ENCODE results near the gene GBX2.

Gene GBX2

GRCh38 chr2:236162031-236162845, 5.9 kb downstream of the GBX2 start:
- H3K4me3 ChIP-seq (ENCODE audit: control insufficient read depth, low read depth, low read length), result no peak overlapping the region
- DNase-seq (ENCODE audit: low read depth), result no peak
- no peak for TF ChIP-seq CTCF (IDR thresholded peaks at IDR 0.05; ENCODE audit: control insufficient read depth, insufficient read depth, low read depth, low read length, missing control alignments)

GRCh38 chr2:236161531-236161930, 6.7 kb downstream of the GBX2 start:
- H3K4me3 ChIP-seq (ENCODE audit: control insufficient read depth, low read depth, low read length), result no peak overlapping the region
- TF ChIP-seq CTCF (IDR thresholded peaks at IDR 0.05; ENCODE audit: control insufficient read depth, insufficient read depth, low read depth, low read length, missing control alignments), result no peak
- DNase-seq (ENCODE audit: low read depth), result no peak

- no peak overlapping the region for H3K4me3 ChIP-seq (ENCODE audit: control insufficient read depth, low read depth, low read length)
- TF ChIP-seq CTCF (IDR thresholded peaks at IDR 0.05; ENCODE audit: control insufficient read depth, insufficient read depth, low read depth, low read length, missing control alignments), result no peak
- DNase-seq (ENCODE audit: low read depth), result no peak
Measured at GRCh38 chr2:236161082-236161462, 7.1 kb downstream of the GBX2 start.

- no peak for TF ChIP-seq CTCF (IDR thresholded peaks at IDR 0.05; ENCODE audit: control insufficient read depth, insufficient read depth, low read depth, low read length, missing control alignments)
- DNase-seq (ENCODE audit: low read depth), result no peak
- H3K4me3 ChIP-seq (ENCODE audit: control insufficient read depth, low read depth, low read length), result no peak overlapping the region
Measured at GRCh38 chr2:236160366-236161081, 7.7 kb downstream of the GBX2 start.

GRCh38 chr2:236159778-236160170, 8.4 kb downstream of the GBX2 start:
- DNase-seq (ENCODE audit: low read depth), result no peak
- no peak for TF ChIP-seq CTCF (IDR thresholded peaks at IDR 0.05; ENCODE audit: control insufficient read depth, insufficient read depth, low read depth, low read length, missing control alignments)
- H3K4me3 ChIP-seq (ENCODE audit: control insufficient read depth, low read depth, low read length), result no peak overlapping the region

- TF ChIP-seq CTCF (IDR thresholded peaks at IDR 0.05; ENCODE audit: control insufficient read depth, insufficient read depth, low read depth, low read length, missing control alignments), result no peak
- no peak for DNase-seq (ENCODE audit: low read depth)
- no peak overlapping the region for H3K4me3 ChIP-seq (ENCODE audit: control insufficient read depth, low read depth, low read length)
Measured at GRCh38 chr2:236158969-236159777, 9.0 kb downstream of the GBX2 start.
